Transverse colon (tissue), 4 donors: ENCODE measurements around the gene DTNA. TPM values are rescaled to one million over a fixed set of nuclear protein-coding genes. Genes with fewer than 3 reads are reported as not detected.
A peak's percentile ranks its signal among the peaks of the same experiment; 100 is the strongest.

ENCODE experiments used
- DNase-seq: peaks from one replicate; pipeline ENCODE4 v3.0.0-alpha.2; 2019
- H3K27ac ChIP-seq, 4 donors: fragments of 200-600 bp; sonication (generic); 2 replicates each; pipeline ENCODE4 v1.5.1; 2016 to 2018; ENCODE audit warnings: inconsistent platforms in 4 of 4
- H3K27me3 ChIP-seq: fragments of 200-600 bp; sonication (generic); 2 replicates; pipeline ENCODE4 v1.5.1; 2017; ENCODE audit warnings: inconsistent platforms
- H3K36me3 ChIP-seq, 4 donors: fragments of 200-600 bp; sonication (generic); 2 replicates each; pipeline ENCODE4 v1.5.1; 2017 to 2019; ENCODE audit warnings: inconsistent platforms in 4 of 4
- H3K4me1 ChIP-seq, 4 donors: fragments of 200-600 bp; sonication (generic); 2 replicates each; pipeline ENCODE4 v1.5.1; 2017 to 2020; ENCODE audit warnings: inconsistent platforms in 4 of 4
- H3K4me3 ChIP-seq, 4 donors: fragments of 200-600 bp; sonication (generic); 1 replicate in 1 of 4; 2 replicates in 3 of 4; pipeline versions ENCODE4 v1.5.1 to v1.6.1; 2017 to 2019; ENCODE audit warnings: inconsistent platforms in 4 of 4
- H3K9me3 ChIP-seq, 2 donors: fragments of 200-600 bp; sonication (generic); 2 replicates each; pipeline ENCODE4 v1.5.1; 2017 to 2019; ENCODE audit warnings: inconsistent platforms in 2 of 2
- CTCF ChIP-seq, 5 experiments: fragments of 200-600 bp in 3 of 5; fragments of 450-650 bp in 2 of 5; sonication (generic) in 3 of 5; IDR thresholded peaks; 1 replicate in 2 of 5; 2 replicates in 3 of 5; pipeline ENCODE4 v1.5.1; 2016 to 2017; ENCODE audit warnings: antibody characterized with exemption in 5 of 5, inconsistent platforms in 3 of 5, mild to moderate bottlenecking in 2 of 5, moderate library complexity in 1 of 5
- EP300 ChIP-seq: sonication (generic); formaldehyde crosslinking; IDR thresholded peaks from one replicate; pipeline ENCODE4 v1.6.1; 2017; ENCODE audit warnings: antibody characterized with exemption, low read depth
- POLR2A ChIP-seq: fragments of 450-650 bp; IDR thresholded peaks from one replicate; pipeline ENCODE4 v1.6.1; 2016; ENCODE audit warnings: antibody characterized with exemption, mild to moderate bottlenecking, moderate library complexity
- POLR2AphosphoS5 ChIP-seq, 3 donors: sonication (generic); formaldehyde crosslinking; IDR thresholded peaks; one replicate each; pipeline ENCODE4 v1.6.1; 2016; ENCODE audit warnings: antibody characterized with exemption in 3 of 3
- WGBS, 2 donors: methylation state at CpG; one replicate each; pipeline ENCODE4 v1.1.5; 2018; ENCODE audit warnings: low coverage in 1 of 2; 5-methylcytosine and 5-hydroxymethylcytosine counted together
- in situ Hi-C, 4 donors: fragments of 200-750 bp; cut with MboI; loops; one replicate each; pipeline versions ENCODE4 v1.15.0 to v1.15.1; 2017; ENCODE audit warnings: low sequenced_read_pairs in 3 of 4, low pct_ligation_motif_present in 1 of 4, low pct_unique_long_range_greater_than_20kb in 1 of 4
- intact Hi-C: fragments of 100-400 bp; cut with DNase I; formaldehyde crosslinking; loops from one replicate; pipeline ENCODE4 v1.15.1; 2023; ENCODE audit warnings: low total_unique reads
- total RNA-seq, 4 donors: library from RNA; depleted of rRNA; stranded (reverse); fragments of >200 nt; gene quantifications; one replicate each; pipeline ENCODE4 v1.1.0, GENCODE V29; 2016

The DTNA gene
- total RNA-seq, 4 donors from 2014 or later, result 8.9 to 74.4 (median 15.1) TPM

- no peaks in the 10 kb centered on the region for H3K27me3 ChIP-seq
- no peak overlapping the region for H3K4me3 ChIP-seq
- 62% methylated on average over 1 of the region's 1 CpG; no CpG with 5 or more reads in 1 of the 2 donors for WGBS, 2 donors
- intact Hi-C loops, result no loop called here
- in situ Hi-C loops, result loop anchor here in 2 of 4 donors (25.0 kb wide), 2 partner anchors 90 to 265 kb away; no protein-coding TSS in a partner anchor
- no peak for DNase-seq
- TF ChIP-seq CTCF (IDR thresholded peaks at IDR 0.05) (no peak), POLR2A (no peak), EP300 (no peak), POLR2AphosphoS5 (IDR thresholded peaks at IDR 0.05) (no peak)
- H3K4me1 ChIP-seq, result peaks cover 0 to 3% (median 0%) of the 10 kb centered on the region in 4 donors
- H3K36me3 ChIP-seq, result no peaks in the 10 kb centered on the region
- H3K9me3 ChIP-seq, result no peaks in the 10 kb centered on the region
- H3K27ac ChIP-seq, result no peak overlapping the region
These were observed 162.0 kb downstream of the DTNA start for GRCh38 chr18:34872066-34872465.

DNA sequence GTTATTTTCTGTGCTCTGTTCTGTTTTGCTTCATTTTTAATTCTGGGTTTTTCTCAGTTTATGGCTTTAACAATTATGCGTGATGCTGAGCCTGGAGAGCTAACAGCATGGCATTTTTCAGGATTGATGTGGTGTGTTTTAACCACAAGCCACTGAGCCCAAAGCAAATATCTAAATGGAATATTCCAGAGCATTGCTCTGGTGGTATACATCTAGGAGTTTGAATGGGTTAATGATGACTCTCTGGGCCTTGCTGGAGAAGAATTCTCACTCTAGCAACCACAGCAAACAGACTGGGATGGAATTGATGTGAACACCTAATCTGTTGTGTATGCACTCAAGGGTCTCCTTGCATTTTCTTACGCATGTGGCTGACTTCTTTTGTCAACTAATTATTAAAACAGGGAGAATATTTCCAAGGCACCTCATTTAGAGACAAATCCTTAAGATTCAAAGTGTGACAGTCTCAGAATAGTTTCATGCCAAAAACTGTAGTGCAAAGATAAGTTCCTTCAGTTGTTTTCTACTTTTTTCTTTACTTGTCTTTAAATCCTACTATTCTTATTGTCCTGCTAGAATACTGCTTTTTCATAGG, 164.0 kb downstream of the DTNA start:
- Histone ChIP-seq H3K27me3 (no peaks in the 10 kb centered on the region), H3K4me3 (no peak overlapping the region), H3K36me3 (no peaks in the 10 kb centered on the region), H3K27ac (no peak overlapping the region), H3K4me1 (no peaks in the 10 kb centered on the region), H3K9me3 (no peaks in the 10 kb centered on the region)
- in situ Hi-C loops (loop anchor here in 2 of 4 donors (25.0 kb wide), 2 partner anchors 88 to 263 kb away; no protein-coding TSS in a partner anchor), intact Hi-C loops (no loop called here)
- TF ChIP-seq POLR2AphosphoS5 (IDR thresholded peaks at IDR 0.05) (no peak), CTCF (IDR thresholded peaks at IDR 0.05) (no peak), POLR2A (no peak), EP300 (no peak)
- no peak for DNase-seq
- 90 to 91% methylated on average over 2 of the region's 2 CpGs for WGBS, 2 donors

DNA sequence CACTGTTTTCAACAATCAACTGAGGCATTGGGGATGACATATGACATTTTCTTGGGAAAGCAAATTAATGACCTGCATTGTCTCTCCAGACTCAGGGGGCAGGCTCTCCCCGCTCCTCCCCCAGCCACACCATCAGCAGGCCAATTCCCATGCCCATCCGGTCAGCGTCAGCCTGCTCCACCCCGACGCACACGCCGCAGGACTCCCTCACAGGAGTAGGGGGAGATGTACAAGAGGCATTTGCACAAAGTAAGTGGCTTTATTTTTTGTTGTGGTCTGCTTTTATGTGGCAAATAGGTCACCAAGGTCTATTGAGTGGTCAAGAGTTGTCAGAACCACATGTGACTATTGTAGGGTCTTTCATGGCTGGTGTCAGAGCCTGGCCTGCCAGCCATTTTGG, 165.1 kb downstream of the DTNA start:
- 91% methylated on average over 7 of the region's 7 CpGs; no CpG with 5 or more reads in 1 of the 2 donors for WGBS, 2 donors
- intact Hi-C loops (no loop called here), in situ Hi-C loops (no loop called here)
- Histone ChIP-seq H3K36me3 (no peaks in the 10 kb centered on the region), H3K27me3 (no peaks in the 10 kb centered on the region), H3K4me3 (no peak overlapping the region), H3K27ac (no peak overlapping the region), H3K4me1 (peaks cover under 1 to 3% (median 2%) of the 10 kb centered on the region in 4 donors), H3K9me3 (no peaks in the 10 kb centered on the region)
- no peak for TF ChIP-seq POLR2A
- no peak for TF ChIP-seq CTCF (IDR thresholded peaks at IDR 0.05)
- TF ChIP-seq EP300, result no peak
- TF ChIP-seq POLR2AphosphoS5 (IDR thresholded peaks at IDR 0.05), result no peak
- DNase-seq, result no peak

GRCh38 chr18:34880403-34880802, 170.3 kb downstream of the DTNA start:
- no peaks in the 10 kb centered on the region for H3K36me3 ChIP-seq
- intact Hi-C loops (loop anchor here (10.0 kb wide), 1 partner anchor 56 kb away; no protein-coding TSS in a partner anchor), in situ Hi-C loops (no loop called here)
- no peak overlapping the region for H3K4me3 ChIP-seq
- H3K4me1 ChIP-seq, result peaks cover 3 to 5% (median 4%) of the 10 kb centered on the region in 4 donors
- TF ChIP-seq CTCF (IDR thresholded peaks at IDR 0.05), result no peak
- peak in 1 of 3 donors; percentile 40 for TF ChIP-seq POLR2AphosphoS5 (IDR thresholded peaks at IDR 0.05)
- no peak for DNase-seq
- 53 to 60% methylated on average over 1 of the region's 1 CpG for WGBS, 2 donors
- H3K9me3 ChIP-seq, result no peaks in the 10 kb centered on the region
- peak overlapping the region; percentile 20 to 45 (median 34) for H3K27ac ChIP-seq
- no peaks in the 10 kb centered on the region for H3K27me3 ChIP-seq
